GM21723 (cell line): ENCODE measurements around the gene LIMA1.
"Not testable (repeated sequence)": the region's sequence is repeated elsewhere in the genome, so short reads cannot be mapped to it uniquely, and the experiment has no call there.

Experiments used
- ATAC-seq: cut with Tn5 transposase; IDR thresholded peaks from one replicate; pipeline ENCODE4 v1.9.1; 2021; ENCODE audit warnings: mild to moderate bottlenecking, moderate library complexity; ENCODE audit not compliant: unreplicated experiment

The LIMA1 gene

GRCh38 chr12:50249464-50250182 lies 33.7 kb downstream of the LIMA1 start:
- no peak for ATAC-seq

GRCh38 chr12:50248883-50249282 lies 34.4 kb downstream of the LIMA1 start:
- ATAC-seq = no peak

GRCh38 chr12:50248411-50248810 lies 34.9 kb downstream of the LIMA1 start:
- no peak for ATAC-seq

- ATAC-seq = not testable (repeated sequence)
Observed at GRCh38 chr12:50247665-50248064, 35.7 kb downstream of the LIMA1 start.

DNA sequence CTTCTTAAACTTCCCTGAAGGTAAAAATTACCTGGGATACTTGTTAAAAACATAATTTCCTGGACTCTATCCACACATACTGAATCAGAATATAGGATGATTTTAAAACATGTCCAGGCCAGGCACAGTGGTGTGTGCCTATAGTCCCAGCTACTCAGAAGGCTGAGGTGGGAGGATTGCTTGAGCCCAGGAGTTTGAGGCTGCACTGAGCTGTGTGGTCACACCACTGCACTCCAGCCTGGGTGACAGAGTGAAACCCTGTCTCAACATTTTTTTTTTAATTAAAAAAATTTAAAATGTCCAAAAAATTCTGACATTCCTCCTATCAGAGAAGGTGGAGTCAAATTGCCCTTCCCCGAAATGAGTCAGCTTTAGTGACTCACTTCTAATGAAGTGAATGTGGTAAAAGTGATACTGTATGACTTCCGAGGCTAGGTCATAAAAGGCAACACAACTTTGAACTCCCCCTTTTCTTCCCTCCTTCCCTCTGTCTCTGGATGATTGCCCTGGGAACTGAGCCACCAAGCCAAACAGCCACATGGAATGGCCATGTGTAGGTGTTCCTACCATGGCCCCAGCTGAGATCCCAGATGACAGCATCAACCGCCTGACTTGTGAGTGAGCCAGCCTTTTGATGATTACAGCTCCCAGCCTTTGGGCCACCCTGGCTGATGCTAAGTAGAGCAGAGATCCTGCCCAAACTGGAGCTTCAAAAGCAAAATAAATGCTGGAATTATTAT lies 36.3 kb downstream of the LIMA1 start:
- ATAC-seq = peak; percentile 66

DNA sequence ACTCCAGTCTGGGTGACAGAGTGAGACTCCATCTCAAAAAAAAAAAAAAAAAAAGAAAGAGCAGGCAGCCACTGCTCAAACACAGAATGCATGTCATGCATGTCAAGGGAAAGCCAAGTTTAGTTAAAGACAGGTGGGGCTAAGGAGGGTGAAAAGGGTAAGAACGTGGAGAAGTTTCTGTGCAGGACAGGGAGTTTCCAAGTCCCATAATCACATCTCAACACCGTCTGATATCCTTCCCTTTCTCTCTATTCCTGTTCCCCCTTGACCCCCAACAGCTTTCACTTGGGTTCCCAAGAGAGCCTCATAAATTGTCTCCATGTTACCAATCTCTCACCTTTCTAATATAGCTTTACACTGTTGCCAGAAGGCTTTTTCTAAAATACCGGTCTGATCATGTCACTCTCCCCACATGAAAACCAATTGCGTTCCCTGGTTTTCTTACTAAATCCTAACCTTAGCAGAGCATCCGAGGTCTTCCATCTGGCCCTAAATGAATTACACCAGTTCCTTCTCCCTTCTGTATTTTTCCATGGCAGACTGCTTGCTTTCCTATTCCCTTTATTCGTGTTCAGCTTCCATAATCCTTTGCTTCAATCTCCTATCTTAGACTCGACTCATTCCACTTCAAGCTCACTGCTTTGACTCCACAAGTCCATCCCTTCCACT lies 37.0 kb downstream of the LIMA1 start:
- ATAC-seq = no peak

DNA sequence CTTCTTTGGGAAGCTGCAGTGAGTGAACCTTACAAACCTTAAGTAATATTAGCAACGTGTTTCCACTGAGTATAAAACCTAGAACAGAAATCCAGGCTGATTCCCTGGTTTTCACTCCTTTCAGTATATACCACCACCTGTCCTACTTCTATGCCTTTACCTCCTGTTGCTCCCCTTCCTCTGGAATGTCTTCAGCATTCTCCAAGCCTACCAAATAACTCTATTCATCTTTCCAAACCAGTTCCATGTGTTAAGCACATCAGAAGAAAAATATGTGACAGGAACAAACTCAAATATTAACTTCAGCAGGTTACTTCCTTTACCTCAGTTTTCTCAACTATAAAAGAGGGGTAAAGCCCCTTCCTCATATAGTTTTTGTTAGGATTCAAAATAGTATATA lies 39.8 kb downstream of the LIMA1 start:
- ATAC-seq = no peak

- no peak for ATAC-seq
Observed at GRCh38 chr12:50242751-50243191, 40.5 kb downstream of the LIMA1 start.

GRCh38 chr12:50241178-50241577 lies 42.1 kb downstream of the LIMA1 start:
- ATAC-seq = no peak

DNA sequence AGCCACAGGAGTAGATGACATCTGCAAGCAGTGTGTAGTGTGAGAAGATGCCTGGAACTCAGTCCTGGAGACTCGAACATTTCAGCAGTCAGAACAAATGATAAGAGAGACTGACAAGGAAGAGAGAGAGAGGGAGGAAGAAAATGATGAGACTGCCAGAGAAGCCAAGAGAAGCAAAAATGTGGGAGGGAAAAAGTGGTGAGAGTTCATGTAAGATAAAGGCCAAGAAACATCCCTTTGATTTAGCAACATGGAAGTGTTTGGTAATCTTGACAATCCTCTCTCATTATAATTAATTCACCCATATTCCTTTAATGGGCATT lies 42.6 kb downstream of the LIMA1 start:
- ATAC-seq = no peak

DNA sequence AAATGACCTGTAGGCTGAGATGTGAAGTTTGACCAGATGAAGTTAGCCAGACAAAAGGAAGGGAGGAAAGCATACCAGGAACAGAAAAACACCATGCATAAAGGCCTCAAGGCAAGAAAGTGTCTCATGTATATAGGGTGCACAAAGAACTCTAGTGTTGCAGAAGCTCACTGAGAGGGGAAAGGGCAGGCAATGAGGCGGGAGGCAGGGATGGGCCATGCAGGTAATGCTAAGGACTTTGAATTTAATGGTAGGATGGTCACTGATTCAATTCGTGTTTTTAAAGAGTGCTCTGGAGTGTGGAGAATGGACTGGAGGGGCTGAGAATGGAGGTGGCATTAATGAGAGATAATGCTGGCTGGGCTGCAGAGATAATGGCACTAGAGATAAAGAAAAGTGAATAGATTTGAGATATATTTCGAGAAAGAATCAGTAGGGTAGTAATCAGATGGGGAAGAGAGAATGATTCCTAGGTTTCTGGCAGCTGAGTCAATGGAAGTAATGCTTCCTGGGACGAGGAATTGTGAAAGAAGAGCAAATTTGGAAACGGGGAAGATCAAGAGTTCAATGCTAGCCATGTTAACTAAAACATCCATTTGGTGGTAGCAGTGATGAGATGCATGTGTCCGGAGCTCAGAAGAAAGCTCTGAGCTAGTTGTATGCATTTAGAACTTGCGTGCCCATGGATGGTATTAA lies 43.1 kb downstream of the LIMA1 start:
- ATAC-seq = no peak

GRCh38 chr12:50239355-50239891 lies 43.9 kb downstream of the LIMA1 start:
- ATAC-seq = no peak

DNA sequence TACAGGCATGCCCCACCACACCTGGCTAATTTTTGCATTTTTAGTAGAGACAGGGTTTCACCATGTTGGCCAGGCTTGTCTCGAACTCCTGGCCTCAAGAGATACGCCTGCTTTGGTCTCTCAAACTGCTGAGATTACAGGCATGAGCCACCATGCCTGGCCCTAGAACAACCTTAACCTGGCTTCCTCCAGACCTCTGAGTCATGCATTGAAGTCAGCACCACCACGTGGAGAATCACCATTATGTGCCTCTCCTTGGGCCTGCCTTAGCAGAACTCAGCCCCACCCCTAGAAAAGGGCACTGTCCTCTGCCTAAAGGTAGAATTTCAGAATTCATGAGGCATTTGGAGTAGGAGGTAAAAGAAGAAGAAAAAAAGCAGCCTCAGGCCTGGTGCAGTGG lies 49.0 kb downstream of the LIMA1 start:
- no peak for ATAC-seq

- ATAC-seq = no peak
Observed at GRCh38 chr12:50232771-50233209, 50.5 kb downstream of the LIMA1 start.

DNA sequence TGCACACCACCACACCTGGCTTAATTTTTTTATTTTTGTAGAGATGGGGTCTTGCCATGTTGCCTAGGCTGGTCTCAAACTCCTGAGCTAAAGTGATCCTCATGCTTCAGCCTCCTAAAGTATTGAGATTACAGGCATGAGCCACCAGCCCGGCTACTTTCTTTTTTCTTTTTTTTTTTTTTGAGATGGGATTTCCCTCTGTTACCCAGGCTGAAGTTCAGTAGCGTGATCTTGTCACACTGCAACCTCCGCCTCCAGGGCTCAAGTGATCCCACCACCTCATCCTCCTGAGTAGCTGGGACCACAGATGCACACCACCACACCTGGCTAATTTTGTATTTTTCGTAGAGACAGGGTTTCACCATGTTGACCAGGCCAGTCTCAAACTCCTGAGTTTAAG lies 51.1 kb downstream of the LIMA1 start:
- ATAC-seq = no peak

GRCh38 chr12:50231346-50231745 lies 52.0 kb downstream of the LIMA1 start:
- no peak for ATAC-seq

- ATAC-seq = no peak
Observed at GRCh38 chr12:50230217-50230616, 53.1 kb downstream of the LIMA1 start.

- ATAC-seq = peak; percentile 46
Observed at GRCh38 chr12:50224026-50224692, 59.2 kb downstream of the LIMA1 start.

GRCh38 chr12:50222275-50222783 lies 61.0 kb downstream of the LIMA1 start:
- peak; percentile 33 for ATAC-seq
